ENCODE measurements around the gene VSIR.
A peak's percentile ranks its signal among the peaks of the same experiment; 100 is the strongest.

Gene VSIR

DNA sequence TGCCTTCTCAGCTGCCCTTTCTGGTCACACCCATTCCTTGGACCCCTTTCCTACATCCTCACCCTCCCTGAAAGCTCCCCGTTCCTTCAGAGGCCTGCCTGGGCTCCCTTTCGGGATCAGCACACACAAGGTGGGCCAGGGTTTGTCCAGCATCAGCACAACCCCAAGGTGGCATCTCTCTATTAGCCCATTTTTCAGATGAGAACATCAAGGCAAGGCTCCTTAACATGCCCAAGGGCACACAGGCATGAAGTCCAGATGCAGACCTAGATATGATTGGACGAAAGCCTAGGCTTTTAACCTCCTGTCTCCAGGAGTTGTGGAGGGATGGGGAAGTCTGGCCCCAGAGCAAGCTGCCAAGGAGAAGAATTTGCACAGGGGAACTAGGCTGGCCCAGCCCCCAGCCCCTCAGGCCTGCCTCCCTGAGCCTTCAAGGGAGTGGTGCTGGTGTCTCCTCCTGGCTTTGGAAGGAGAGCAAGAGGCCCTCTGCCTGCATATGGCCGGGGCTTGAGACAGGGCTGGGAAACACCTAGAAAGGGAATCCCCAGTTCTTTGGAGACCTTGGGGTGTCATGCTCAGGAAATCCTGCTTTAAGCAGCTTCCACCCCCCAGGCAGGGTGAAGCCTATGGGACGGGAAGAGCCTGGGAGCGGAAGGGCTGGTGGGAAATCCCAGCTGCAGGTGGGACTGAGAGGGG, 9.0 kb upstream of the VSIR start:
- no peak for DNase-seq (ENCODE audit: low spot score)

DNA sequence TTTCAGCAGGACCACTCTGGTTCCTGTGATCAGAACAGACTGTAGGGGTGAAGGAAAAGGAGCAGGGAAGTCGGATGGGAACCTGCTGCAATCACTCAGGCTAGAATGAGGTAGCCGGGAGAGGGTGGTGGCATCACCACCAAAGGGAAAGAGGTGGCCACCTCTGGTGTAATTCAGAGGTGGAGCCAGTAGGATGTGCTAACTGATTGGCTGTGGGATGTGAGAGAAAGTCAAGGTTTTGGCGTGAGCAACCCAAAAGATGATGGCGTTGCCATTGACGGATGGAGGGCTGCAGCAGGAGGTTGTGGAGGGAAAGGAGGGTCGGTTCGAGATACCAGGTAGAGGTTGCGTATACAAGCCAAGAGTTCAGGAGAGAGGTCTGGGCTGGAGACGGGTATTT, 7.4 kb upstream of the VSIR start:
- DNase-seq (ENCODE audit: low spot score): no peak

DNA sequence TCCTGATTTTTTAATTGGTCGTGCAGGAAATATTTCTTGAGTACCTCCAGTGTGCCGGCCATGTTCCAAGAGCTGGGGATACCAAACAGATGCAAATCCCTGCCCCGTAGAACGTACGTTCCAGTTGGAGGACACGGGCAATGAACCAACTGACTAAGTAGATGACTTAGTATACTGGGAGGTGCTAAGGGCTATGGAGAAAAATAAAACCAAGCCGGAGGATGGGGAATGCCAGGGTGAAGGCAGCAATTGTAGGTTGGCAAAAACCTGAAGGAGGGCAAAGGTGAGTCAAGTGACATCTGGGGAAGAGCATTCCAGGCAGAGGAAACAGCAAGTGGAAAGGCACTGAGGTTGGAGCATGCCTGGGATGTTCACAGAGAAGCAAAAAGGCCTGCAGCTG, 6.8 kb upstream of the VSIR start:
- no peak for DNase-seq (ENCODE audit: low spot score)

DNA sequence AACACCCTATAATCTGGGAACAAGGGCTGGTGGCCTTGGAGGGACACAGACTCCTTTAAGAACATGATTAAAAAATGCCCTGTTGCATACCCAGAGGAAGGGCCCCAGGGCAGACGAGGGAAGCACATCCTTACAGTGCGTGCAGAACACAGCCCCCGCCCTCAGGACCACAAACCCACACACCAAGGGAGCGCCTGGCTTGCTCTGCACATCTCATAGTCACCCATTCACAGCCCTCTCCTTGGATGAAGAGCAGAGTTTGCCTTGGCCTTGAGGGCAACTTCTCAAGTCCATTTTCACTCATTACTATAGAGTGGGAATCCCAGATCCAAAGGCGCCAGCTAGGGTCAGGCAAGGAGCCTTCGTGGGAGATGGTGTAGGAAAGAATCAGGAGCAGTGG, 6.3 kb upstream of the VSIR start:
- no peak for DNase-seq (ENCODE audit: low spot score)

DNA sequence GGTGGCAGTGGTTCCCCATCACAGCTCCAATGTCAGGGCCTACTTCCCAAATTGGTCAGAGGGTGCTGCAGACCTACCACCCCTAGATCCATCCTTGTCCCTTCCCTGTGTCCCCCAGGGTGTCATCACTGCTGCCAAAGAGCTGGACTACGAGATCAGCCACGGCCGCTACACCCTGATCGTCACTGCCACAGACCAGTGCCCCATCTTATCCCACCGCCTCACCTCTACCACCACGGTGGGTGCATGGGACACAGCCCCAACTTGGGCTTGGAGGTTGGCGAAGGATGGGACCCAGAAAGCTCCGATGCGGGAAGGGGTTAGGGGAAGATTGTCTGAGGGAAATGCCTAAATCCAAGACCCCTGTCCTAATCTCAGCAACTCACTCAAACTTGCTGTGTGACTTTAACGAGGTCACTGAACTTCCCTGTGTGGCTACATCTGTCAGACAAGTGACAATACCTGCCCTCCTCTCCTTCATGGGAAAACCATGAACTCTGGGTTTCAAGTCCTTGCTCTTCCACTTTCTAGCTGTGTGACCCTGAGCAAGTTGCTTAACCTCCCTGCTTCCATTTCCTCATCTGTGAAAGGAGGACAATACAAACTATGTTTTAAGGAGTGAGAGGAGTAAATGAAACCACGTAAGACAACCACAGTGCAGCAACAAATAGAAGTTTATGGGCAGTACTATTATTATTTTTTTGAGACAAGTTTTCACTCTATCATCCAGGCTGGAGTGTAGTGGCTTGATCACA, 4.9 kb upstream of the VSIR start:
- no peak for DNase-seq (ENCODE audit: low spot score)

DNA sequence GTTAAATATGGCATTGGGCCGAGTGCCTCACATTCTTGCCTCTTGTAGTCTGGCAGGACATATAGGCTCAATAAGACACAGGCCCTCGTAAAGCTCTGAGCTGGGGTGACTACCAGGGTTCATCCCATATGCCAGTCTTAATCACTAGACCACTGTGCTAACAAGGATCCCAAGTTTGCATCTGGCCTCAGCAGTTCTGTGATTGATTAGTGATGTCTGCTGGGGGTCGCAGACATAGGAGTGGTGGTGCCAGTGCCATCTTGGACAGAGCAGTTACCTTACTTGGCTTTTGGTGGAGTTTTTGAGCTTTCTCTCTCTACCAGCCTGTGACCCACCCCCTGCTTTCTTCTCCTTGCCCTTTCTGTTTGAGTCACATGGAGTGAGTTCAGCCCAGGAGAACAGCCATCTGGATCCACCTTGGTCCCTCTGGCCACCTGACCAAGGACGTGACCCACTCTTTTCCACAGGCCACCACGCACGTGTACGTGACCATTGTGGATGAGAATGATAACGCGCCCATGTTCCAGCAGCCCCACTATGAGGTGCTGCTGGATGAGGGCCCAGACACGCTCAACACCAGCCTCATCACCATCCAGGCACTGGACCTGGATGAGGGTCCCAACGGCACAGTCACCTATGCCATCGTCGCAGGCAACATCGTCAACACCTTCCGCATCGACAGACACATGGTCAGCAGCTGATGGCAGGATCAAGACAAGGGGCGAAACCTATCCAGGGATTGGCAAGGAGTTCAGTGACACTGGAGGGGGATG, 4.1 kb upstream of the VSIR start:
- no peak for DNase-seq (ENCODE audit: low spot score)

DNA sequence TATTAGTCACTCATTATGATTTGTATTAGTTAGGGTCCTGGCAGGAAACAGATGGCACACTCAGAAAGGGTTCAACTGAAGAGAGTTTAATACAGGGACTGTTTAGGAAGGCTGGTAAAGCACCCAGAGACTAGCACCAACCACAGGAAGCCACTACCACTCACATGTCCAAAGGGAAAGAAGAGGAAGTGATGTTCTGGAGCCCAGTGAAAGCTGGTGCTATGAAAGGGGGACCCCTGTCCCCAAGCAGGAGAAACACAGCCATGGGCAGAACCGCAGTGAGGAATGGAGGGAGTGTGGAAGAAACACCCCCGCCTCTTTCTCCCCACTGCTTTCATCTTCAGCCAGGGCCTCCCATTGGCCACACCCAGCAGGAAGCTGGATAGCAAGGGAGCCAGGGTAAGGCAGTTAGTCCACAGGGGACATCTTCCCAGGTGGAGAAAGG, 3.2 kb upstream of the VSIR start:
- no peak for DNase-seq (ENCODE audit: low spot score)

DNA sequence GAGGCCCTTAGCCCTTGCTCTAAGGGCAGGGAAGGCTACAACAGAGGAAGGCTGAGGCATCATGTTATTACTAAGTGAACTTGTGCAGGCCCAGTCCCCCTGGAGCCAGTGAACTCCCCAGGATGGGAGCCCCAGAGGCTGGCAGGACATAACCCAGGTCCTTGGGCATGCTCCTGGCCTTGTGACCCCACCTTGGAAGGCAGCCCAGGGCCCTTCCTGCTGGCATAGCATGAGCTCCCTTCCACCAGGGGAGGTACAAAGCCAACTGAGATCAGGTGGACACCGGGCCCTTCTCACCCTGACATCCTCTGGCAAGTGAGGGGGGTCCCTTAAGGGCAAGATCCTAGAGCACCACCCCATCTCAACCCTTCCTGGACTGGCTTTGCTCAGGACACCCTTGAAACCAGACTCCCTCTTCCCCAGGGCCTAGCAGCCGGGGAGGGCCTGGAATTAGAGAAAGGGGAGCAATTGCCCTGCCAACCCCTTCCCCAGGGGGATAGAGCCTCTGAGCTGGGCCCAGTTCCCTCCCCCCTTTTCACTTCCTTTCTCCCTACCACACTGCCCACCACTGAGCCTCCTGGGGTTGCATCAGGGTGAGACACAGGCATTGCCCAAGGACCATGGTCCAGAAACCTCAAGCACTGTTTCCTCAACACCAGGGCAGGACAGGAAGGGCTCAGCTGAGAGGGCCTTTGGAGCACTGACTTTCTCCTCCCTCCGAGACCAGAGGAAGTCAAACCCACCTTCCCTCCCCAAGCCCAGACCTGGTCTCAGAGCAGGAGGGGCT, 1.8 kb upstream of the VSIR start:
- DNase-seq (ENCODE audit: low spot score): no peak

DNA sequence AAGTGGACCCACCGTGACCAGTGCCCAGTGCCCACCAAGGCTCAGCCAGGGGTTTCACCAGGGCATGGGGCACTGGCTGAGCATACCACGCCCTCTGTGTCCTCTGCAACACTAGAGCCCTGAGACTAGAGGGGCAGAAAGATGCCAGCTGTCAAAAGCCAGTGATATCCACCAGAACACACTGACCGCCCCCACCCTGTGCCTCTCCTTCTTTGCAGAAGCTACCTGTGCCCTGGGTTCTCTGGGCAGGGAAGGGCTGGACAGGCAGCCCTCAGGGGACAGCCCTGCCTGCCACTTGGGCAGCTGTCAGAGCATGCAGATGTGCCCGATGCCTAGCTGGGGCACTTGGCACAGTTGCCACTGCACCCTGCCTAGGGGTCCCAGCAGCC, 494 bp downstream of the VSIR start:
- no peak for DNase-seq (ENCODE audit: low spot score)

DNA sequence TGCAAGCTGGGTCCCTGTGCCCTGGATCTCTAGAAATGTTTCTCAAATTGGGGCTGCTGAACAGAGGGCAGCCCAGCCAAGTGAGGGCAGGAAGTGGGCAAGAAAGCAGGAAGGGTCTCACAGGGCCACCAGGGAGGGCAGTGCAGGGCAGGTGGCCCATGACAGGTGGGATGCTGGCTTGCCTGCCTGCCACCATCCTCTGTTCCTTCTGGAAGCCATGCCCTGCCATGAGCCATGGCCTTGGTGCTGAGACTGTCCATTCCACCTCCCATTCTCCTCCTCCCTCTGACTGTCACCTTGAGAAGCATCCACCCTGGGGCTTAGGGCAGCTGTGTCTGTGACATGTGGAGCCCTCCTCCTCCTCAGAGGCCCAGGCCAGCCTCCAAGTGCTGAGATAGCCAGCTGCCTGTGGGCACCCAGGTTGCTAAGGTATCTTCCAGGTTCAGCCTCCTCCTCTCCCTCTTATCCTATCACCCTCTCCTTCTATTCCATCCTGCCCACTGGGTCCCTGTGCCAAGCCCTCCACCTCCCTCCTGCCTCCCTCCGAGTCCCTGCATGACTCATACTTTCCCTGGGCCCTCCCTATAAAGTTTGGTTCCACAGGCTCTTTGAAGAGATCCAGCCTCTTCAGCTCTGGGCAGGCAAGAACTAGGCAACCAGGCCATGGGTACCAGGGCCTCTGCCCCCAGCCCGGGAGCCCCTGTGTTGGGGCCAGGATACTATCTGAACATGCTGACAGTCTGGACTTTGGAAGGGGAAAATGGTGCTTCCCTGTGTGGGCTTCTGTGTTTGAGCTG, 1.3 kb downstream of the VSIR start:
- DNase-seq (ENCODE audit: low spot score): peak; percentile 88

DNA sequence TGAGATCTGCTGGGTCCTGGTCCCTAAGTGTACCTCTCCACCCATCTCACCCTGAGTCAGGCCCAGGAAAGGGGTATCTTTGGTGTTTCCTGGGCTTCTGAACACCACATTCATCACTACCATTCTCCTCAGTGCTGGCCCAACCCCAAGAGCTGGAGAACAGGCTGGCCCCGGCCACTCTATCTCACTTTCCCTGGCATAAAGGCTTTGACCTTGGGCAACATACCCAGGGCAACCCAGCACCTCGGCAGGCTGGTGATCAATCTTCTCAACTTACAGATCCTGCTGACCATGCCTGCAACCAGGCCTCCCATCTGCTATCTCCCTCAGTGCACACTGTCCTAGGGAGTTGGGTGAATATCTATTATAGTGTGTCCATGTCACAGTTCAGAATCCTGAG, 2.1 kb downstream of the VSIR start:
- no peak for DNase-seq (ENCODE audit: low spot score)

DNA sequence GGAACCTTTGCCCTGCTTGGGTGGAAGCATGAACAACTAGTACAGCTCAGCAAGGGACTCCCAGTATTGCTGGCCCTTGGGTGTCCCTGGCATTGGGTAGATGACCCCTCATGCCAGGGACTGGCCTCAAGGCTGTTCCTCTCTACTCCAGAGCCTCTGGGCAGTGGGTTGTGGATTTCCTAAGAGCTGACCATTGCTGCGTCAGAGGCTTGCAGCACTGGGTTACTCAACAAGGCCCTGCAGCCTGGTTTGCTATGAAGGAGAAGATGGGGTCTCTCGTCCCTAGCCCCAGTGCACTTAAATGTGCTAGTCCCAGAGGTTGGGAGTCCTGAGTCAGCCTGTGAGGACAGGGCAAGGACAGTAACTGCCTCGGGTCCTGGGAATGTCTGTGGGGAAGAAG, 2.5 kb downstream of the VSIR start:
- no peak for DNase-seq (ENCODE audit: low spot score)

DNA sequence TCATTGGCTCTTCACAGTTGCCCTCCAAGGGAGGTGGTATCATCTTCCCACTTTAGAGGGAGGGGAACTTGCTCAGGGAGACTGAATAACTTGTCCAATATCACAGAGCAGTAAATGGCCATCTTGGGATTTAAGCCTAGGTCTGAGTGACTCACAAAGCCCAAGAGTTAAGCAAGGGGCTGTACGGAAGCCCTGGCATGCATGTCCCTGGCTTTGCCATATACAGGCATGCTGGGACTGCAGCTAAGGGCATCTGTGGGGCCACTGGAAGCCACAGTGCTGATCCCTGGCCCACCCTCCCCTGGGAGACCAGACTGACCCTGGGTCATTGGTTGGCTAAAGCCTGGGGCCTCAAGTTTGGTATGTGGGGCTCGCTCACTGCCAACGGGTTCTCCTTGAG, 3.1 kb downstream of the VSIR start:
- no peak for DNase-seq (ENCODE audit: low spot score)

DNA sequence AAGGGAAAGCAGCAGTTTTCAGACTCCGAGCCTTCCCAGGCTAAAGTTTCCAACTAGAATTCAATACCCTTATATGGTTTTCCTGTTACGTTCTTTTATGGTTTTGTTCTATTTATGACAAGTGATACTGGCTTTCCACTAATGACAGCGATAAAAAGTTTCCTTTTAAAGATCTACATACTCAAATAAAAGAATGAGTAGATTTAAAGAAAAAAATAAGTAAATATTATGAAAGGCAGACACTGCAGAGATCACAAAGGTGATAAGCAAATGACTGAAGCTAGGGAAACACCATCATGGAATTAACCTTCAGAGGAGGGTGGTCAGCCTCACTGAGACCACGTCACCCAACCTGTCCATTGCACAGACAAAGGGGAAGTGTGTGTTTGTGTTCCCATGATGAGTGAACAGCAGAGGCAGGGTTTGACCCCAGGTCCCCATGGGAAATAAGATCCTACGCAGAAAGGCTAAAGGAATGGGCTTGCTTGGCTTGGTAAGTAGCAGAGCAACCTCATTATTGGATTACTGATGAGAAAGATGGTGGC, 4.0 kb downstream of the VSIR start:
- no peak for DNase-seq (ENCODE audit: low spot score)

DNA sequence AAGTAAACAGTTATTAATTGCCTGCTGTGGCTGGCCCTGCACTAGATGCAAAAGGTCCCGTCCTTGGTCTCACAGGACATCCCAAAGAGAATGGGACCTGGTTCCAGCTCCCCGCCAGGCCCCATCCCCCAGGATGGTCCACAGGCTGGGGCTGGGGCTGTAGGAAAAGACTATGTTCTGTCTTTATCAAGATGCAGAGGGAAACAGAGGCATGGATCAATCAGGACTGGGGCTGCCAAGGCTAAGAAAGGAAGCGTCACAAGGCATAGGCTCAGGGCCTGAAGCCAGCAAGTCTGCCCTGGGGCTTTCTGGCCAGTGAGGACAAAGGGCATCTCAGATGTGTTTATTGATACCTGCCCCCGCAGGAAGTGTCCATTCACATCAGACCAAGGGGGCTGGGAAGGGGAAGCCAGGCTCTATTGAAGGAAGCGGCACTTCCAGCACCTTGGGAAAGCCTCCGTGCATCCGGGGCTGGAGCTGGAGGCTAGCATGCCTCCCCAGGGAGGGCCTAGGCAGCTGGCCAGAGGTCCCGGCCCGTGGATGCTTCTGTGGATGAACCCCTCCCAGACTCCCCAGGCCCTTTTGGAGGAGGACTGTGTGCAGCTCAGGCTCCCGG, 5.8 kb downstream of the VSIR start:
- peak; percentile 39 for DNase-seq (ENCODE audit: low spot score)

DNA sequence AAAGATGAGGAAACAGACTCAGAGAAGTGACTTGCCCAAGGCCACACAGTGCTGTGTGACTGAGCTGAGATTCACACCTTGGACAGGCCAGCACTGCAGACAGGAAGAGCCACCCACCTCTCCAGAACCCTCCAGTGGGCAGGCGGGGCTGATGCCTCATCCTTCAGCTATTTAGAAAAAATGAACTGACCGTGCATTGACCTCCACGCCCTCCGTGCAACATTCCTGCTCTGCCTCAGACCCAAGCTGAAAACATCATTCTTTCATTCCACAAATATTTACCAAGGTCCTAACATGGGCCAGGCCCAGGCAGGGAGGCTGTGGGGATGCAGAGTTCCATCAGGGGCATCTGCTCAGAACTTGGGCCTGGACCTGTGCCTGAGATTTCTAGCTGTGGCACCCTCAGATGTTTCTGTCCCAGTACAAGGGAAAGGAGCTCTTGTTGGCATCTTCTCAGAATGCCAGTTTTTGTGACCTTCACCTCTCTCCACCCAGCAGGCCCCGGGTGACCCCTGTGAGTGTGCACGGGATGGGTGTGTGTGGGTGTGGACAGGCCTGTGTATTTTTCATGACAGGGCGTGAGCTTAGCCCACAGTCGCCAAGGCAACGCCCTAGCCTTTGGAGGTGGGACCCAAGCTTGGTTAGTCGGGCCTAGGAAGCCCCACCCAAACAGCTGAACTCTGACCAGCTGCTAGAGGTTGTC, 6.5 kb downstream of the VSIR start:
- peak; percentile 91 for DNase-seq (ENCODE audit: low spot score)

DNA sequence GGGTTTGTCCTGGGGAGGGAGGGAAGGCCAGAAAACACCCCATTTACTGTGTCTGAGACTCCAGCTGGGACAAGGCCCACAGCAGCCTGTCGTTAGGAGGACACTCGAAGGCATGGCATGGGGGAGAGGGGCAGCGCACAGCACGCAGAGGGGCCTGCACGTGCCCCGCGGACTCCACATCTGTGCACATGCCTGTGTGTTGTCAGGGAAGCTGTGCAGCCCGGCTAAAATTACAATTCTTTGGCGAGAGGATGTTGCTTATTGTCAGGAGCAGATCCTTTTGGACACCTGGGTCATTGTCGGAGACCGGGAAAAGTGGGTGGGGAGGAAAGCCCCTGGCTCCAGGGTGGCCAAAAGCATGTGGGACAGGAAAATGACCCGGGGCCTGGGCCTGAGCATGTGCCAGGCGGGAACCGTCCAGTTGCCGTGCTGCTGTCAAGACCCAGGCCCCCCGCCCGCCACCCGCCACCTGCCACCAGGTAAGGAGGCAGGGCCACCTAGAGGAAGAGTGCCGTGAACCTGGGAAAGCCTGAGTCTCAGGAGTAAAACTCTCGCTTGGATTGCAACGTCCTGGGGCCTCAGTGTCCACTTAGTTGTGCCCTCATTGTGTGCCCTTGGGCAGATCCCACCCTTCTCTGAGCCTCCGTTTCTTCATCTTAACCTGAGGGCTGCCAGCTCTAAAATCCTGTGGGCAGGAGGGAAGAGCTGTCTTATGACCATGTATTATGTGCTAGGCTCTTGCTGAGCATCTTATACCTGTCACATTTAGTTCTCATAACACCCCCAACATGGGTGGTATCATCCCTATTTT, 7.2 kb downstream of the VSIR start:
- DNase-seq (ENCODE audit: low spot score): no peak

DNA sequence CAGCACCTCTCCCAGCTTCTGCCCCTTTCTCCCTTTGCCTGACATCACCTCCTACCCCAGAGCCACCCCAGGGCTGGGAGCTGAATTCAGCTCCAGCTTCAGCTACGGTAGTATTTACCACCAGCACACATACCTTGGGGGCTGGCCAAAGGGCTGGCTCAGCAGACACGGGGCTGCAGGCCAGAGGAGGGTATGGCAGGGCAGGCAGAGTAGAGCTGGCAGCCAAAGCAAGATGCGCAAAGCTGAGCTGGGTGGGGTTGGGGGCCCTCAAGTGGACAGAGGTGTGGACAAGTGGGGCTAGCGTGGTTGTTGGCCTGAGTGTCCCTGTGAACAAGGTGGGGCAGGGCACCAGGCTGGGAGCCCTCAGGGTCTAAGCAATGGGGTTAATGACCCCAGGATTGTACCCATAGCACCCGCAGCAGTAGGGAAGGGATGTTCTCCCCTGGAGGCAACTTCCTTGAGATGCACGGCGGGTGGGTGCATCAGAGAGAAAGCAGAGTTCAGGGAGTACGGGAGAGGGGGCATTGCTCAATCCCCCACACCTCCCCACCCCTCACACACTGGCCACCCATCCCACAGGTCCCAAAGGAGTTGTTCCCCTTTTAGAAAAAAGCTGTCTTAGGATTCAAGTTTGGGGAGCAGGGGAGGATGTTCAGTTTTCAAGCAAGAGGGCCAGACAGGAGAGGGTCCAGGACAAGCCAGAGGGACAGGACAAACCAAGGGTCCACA, 8.0 kb downstream of the VSIR start:
- DNase-seq (ENCODE audit: low spot score): peak; percentile 54

All from AG08395 (cell line).